ELF-1 (cell line): Measurements from ENCODE around the gene C10orf53.
"Not testable (repeated sequence)": the region's sequence is repeated elsewhere in the genome, so short reads cannot be mapped to it uniquely, and the experiment has no call there.

Source experiments
- DNase-seq: peaks from one replicate; pipeline ENCODE4 v3.0.0-alpha.2; 2016; ENCODE audit warnings: low read depth, low spot score

C10orf53 gene

DNA sequence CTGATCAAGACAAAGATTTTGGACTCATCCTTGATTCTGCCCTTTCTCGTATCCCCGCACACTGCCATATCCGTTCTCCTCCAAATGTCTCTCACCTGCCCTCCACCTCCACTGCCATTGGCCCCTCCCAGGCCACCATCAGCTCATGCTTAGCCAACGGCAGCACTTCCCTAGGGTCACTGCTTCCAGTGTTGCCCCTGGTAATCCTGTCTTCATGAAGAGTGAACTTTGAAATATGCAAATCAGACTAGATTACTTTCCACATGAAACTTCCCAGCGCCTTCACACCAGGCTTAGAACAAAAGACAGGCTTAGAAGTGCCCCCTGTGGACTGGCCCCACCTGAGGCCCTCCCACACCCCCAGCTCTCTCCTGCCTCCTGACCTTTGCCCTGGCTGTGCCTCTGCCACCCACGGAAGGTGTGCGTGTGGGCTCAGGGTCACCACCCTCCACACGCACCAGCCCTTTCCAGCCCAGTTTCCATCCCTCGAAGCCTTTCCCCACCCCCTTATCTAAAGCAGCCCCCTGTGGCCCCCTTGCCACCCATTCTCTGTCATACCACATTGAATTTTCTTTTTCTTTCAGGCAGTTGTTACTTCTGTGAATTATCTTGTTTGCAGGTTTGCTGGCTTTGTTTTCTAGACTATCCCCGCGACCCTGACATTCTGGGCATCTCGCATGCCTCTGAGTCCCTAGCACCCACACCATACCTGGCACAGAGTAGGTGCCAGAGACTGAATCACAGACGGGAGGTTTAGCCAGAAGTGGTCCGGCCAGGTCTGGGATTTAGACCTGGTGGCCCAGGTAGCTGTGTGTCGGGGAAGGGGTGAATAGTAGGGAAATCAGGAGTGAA lies 26.8 kb upstream of the C10orf53 start:
- no peak for DNase-seq

DNA sequence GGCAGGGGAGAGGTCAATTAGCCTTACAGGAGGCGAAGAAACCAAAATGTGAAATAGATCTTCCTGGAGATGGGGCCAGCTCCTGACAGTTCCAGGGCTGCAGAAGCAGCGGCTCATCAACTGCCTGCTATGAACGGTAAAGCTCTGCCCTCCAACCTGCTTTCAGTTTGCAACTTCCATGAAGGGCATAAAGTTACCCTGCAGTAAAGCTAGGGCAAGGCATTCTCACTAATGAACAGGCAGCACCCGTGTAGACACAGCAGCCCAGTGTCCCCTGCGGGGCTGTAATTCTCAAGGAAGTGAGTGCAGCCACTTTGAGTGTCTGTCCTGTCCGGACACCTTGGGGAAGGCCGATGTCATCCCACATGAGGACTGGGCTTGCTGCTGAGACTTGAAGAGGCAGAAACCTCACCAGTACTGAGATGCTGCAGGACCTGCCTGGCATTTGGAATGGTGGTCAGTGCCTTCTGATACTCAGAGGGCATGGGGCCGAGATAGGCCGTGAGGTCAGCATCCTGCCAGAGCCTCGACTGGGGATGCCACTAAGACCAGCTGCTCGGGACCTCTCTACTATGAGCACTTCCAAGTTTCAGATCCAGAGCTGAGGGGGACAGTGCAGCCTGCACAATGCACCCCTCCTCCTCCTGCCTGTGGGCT lies 26.1 kb upstream of the C10orf53 start:
- DNase-seq = no peak

DNA sequence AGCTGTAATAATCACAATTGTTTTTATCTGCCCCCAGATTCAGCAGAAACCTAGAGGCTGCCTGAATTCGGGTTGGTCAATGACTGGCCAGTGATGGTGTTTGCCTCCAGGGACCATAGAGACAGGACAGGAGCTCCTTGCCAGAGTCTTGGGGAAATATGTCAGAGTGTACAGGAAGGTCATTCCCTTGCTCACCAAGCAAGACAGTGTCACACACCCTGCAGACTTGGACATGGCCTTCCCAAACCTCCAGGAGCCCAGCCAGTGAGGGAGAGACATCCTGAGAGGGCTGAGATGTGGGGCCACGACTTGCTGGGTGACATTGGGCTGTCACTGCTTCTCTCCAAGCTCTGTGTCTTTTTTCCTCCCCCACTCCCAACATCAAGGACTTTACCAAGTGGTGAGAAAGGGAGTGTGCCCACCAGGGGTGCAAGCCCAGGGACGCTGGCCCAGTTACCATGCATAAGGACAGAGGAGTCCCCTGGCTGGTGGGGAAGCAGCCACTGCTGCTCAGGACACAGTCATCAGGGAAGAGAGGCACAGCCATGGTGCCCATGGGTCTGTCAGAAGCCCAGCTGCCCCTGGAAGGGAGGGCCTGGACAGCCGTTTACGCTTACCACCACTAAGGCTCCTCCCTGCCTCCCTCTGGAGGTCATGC lies 25.3 kb upstream of the C10orf53 start:
- no peak for DNase-seq

DNA sequence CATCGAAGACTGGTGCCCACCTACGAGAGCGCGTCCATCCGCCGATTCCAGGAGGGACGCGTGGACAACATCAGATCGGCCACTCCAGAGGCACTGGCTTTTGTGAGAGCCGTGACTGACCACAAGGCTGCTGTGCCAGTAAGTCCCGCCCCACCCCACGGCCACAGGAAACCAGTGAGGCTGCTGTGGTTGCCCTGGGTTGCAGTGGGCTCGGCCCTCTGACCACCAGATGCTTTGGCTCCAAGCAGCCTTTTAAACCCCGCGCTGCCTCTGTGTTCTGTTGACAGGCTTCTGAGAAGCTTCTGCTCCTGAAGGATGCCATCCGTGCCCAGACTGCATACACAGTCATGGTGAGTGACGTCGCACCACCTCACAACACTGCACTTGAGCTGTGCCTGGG lies 24.4 kb upstream of the C10orf53 start:
- DNase-seq = no peak

DNA sequence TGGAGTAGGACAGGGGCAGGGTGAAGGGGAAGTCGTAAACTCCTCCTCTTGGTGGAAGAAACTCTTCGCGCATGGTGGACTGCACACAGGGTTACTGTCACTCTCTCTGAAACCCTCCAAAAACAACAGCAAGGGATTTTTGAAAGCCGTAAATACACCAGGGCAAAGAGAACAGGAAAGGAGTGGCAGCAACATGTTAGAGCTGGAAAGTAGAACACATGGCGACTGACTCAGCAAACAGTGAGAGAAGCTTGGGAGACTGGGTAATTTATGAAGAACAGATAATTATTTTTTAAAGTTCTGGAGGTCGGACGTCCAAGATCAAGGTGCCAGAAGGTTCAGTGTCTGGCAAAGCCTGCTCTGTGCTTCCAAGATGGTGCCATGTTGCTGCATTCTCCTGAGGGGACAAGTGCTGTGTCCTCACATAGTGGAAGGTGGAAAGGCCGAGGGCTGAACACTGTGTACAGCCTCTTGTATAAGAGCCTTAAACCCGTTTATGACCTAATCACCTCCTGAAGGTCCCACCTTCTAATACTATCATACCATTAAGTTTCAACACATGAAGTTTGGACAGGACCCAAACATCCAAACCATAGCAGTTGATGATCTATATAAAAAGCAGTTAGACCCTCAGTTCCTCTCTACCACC lies 22.5 kb upstream of the C10orf53 start:
- DNase-seq = no peak

DNA sequence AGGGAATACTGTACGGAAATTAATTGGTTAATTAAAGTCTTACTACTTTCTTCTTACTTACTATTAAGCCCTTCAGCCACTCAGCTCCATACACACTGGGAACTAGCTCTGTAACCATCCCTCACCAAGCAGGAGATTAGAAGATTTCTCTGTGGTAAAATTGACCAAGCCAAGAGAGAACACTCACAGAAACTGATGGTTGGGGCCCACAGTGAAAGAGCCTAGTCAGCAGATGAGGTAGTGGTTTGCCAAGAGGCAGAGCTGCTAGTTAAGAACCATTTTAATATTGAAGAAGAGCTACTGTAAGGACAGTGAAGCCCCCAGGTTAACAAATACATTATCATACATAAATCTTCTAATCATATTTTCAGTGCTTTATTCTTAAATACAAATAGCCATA lies 21.8 kb upstream of the C10orf53 start:
- no peak for DNase-seq

DNA sequence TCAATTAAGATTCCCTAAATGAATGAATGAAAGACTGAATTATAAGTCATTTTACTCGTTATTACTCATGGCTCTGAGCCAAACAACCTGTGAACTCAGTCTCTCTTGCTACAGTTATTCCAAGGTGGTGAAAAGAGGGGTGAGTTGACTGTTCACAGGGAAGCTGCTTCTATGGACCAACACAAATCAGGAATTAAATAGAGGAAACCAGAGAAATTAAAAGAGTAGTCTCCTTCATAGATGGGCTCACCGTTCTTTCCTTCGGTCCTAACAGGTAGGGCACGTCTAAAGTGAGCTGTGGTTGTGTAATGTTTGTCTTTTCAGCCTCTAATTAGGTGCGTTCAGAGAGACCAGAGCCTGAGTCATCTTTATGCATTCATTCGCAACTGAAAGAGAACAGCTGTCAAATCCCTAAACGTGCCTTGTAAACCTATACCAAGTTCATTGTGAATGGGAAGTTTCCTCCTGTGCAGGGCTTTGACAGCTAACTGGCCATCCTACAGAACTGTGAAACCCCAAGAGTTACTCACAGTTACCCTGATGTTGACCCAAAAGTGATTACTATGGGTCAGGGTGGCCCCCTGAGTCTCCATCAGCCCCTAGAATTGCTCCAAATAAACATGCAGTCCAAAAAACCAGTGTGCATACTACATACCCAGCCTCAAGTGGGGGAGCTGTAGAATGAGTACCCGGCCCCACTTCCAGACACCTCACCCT lies 18.2 kb upstream of the C10orf53 start:
- no peak for DNase-seq

DNA sequence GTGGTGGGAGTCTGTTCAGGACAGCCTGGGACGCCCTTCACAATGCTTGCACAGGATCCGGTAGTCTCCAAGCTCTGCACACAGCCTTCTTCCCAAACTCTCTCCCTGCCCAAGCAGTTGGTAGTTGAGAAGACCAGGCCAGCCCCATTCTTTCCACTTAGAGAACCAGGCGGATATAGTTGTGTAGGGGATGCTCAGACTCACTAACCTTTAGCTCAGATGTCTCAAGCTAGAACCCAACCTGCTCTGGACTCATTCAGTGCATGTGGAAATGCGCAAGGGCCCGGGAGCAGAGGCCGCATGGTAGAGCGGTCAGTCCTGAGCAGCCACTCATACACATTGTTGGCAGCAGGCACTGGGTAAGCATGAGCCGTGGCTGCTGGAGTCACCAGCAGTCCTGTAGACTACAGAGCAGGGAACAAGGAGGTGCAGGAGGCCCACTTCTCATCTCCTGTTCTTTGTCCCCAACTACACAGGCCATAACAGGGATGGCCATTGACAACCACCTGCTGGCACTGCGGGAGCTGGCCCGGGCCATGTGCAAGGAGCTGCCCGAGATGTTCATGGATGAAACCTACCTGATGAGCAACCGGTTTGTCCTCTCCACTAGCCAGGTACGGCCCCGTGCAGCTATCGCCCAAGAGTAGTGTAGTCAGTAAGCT lies 17.2 kb upstream of the C10orf53 start:
- DNase-seq = no peak

DNA sequence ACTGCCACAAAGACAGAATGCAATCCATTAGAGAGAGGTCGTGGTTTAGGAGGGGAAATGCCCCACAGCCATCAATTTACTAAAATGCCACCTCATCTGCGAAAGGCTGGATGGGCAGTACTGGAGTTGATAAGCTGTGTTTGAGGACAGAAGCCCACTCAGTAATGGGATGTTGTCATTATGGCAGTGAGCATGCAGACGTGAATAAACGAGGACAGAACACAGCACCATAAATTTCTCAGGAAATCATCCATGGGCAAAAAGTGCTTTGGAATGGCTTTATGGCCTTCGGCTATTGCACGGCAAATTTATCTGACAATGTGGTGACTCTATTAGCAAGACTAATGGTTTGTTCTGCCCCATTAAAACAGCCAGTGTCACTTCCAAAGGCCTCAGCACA lies 15.9 kb upstream of the C10orf53 start:
- DNase-seq = no peak

DNA sequence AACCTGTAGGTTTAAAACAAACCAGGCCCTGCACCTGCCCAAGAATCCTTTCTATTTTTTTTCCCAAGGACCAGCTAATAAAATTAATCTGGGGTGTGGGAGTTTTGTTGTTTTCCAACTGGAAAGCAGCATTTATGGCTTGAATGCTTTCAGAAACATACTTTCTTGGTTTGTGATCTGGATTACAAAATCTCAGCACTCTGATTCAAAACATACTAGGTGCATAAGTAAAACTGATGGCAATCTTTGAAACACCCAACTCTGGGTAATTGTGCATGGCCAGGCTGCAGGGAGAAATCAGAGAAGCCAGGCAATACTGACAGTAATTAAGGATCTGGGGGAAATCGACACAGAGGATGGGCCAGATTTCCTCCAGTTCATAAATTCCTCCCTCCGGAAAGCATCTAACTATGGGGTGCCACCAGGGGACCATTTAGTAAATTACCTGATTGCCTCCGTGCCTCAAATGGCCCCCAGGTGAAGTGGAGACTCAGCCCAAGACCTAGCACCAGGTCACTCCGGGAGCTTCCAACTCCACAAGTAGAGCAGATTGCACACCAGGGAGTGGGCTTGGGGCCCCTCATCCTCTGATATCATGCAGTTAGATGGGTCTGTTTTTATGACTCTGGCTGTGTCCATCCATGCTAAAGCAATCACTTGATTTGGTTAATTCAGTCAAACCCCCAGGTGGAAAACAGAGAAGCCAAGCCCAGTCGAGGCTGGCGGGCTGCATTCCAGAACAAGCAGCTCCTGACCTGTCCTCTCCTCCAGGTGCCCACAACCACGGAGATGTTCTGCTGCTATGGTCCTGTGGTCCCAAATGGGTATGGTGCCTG lies 15.2 kb upstream of the C10orf53 start:
- DNase-seq = no peak

DNA sequence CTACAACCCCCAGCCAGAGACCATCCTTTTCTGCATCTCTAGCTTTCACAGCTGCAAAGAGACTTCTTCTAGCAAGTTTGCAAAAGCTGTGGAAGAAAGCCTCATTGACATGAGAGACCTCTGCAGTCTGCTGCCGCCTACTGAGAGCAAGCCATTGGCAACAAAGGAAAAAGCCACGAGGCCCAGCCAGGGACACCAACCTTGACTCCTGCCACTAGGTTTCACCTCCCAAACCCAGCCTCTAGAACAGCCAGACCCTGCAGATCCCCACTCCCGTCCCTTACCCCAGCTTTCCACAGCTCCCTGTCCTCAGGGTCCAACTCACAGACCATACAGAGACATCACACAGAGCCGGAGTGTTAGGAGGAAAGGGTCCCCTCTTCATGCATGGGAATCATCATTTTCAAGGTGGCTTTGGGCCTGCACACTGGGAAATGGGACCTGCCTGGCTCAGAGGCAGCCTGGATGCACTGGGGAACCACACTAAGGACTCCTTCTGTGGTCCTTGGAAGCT lies 14.6 kb upstream of the C10orf53 start:
- no peak for DNase-seq

DNA sequence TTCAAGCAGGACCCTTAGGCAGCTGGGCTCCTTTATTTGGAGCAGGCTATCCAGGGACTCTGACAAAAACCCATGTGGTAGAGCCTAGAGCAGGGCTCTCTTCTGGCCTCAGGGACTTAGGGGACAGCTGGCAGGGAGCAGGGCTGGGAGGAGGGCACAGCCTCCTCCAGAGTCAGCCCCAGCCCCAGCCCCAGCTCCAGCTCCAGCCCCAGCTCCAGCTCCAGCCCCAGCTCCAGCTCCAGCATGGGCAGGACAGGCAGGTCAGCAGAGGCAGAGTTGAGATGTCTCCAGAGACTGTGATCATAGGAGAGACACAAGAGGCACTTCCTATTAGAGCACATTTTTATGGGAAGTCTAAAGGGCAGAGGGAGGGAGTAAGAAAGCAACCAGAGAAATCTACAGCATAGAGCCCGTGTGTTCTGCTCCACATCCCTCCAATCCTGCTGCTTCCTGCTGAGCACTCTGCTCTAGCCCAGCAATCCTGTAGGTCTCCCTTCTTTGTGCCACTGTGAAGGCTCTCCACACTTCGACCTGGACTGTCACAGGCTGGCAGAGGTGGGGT lies 13.3 kb upstream of the C10orf53 start:
- no peak for DNase-seq

DNA sequence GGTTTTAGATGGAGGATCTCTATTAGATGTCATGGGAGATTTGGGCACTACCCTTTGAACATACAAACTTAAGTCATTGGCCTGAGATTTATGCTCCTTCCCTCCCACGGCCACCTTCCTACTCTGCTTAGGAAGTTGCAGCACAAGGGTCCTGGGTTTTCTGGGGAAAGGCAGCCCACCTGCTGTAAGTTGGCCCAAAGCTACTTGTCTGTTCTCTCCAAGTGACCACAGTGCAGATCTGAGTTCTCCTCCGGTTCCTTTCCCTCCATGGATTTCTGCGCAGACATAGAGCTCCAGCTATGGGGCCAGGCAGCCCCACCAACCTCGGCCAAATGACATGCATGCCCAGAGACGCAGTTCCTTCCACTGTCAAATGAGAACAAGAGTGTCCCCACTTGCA lies 12.8 kb upstream of the C10orf53 start:
- no peak for DNase-seq

DNA sequence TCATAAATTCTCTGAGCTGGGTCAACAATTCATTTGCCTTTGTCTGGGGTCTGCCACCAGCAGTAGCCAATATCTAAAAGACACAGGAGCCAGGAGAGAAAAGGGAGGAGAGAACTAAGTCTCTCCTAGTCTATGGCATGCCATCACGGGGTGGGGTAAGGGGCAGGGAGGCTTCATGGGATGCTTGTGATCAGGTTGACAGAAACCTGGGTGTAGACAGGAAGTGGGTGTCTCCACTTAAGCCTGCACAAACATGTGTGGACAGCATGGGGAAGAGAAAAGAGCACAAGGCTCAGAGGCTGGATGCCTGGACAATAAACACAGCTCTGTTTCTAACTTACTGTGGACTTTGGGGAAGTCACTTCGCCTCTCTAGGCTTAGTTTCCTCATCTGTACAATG lies 11.5 kb upstream of the C10orf53 start:
- no peak for DNase-seq

DNA sequence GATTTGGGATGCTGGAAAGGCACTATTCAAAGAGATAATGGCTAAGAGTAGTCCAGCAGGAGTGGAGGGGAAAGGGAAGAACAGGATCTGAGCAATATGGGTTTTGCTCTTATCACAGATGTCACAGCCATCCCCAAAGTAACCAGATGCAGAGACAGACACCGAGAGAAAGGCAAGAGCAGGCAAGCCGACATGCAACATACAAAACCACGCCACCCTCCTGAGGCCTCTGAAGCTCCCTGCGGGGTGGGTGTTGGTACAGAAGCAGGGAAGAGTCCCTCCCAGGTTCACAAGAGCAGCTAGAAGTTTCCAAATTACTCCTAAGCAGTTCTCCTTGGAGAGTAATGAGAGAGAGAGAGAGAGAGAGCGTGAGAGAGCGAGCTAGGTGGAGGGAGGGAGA lies 10.8 kb upstream of the C10orf53 start:
- DNase-seq = no peak

DNA sequence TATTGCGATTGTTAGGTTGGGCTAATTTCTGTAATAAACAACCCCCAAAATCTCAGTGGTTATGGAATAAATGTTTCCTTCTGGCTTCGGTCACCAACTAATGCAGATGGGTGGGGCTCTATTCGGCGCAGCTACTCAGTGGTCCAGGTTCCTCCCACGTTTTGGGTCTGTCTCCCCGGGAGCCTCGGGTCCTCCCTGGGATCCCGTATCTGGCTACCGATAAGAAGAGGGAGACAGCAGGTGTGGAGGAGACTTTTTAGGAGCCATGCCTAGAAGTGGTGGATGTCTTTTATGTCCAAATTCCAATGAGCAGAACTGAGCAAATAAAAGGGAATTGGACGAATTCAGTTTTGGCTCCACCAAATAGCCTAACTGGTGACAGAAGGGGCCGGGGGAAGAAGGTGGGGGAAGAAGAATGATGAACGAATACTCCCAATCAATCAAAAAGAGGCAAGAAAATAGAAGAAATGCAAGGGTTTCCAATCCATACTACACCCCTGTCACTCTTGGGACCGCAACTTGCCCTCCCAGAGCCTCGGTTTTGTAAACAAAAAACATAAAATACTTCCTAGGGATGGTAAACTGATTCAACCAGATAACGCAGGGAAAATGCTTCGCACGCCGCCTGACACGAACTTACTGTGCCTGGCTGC lies 498 bp upstream of the C10orf53 start:
- no peak for DNase-seq

DNA sequence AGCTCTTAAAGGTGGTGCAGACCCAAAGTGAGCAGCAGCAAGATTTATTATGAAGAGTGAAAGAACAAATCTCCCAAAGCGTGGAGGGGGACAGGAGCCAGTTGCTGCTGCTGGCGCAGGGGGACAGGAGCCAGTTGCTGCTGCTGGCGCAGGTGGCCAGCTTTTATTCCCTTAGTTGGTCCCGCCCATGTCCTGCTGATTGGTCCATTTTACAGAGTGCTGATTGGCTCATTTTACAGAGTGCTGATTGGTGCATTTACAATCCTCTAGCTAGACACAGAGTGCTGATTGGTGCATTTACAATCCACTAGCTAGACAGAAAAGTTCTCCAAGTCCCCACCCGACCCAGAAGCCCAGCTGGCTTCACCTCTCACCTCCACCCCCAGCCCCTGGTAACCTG lies 3.0 kb downstream of the C10orf53 start:
- DNase-seq = not testable (repeated sequence)

DNA sequence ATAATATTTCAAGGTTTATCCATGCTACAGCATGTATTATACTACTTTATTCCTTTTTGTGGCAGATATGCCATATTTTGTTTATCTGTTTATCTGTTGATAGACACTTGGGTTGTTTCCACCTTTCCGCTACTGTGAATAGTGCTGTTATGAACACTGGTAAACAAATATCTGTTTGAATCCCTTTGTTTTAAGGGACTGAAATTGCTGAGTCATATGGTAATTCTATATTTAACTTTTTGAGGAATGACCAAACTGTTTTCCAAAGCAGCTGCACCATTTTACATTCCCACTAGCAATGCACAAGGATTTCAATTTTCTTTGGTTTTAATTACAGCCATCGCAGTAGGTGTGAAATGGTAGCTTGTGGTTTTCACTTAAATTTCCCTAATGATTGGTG lies 3.4 kb downstream of the C10orf53 start:
- DNase-seq = no peak

DNA sequence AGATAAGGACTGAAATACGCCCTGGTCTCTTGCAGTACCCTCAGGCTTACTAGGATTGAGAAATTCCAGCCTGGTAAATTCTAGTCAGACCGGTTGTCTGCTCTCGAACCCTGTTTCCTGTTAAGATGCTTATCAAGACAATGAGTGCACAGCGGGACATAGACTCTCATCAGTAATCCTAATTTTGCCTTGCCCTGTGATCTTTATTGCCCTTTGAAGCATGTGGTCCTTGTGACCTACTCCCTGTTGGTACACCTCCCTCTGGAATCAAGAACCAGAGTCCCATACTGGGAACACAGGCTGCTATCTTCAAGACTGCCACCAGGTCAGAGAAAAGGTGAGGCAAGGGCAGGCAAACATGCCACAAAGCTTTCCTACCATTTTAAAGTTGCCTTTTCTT lies 7.2 kb downstream of the C10orf53 start:
- peak; percentile 35 for DNase-seq
